HUES48 (cell line): Measurements from ENCODE around the gene TIGD4.
A peak's percentile ranks its signal among the peaks of the same experiment; 100 is the strongest.

Source experiments
- H3K27ac ChIP-seq: one replicate; pipeline ENCODE4 v1.7.0; 2013; ENCODE audit warnings: low read depth, low read length, inconsistent platforms
- H3K27me3 ChIP-seq: 2 replicates; pipeline ENCODE4 v1.6.1; 2013; ENCODE audit warnings: mild to moderate bottlenecking, low read length; ENCODE audit not compliant: control insufficient read depth, insufficient read depth
- H3K36me3 ChIP-seq: 2 replicates; pipeline ENCODE4 v1.6.1; 2013; ENCODE audit warnings: low read length; ENCODE audit not compliant: control insufficient read depth, insufficient read depth
- H3K4me1 ChIP-seq: 2 replicates; pipeline ENCODE4 v1.6.1; 2013; ENCODE audit warnings: mild to moderate bottlenecking, low read length; ENCODE audit not compliant: control insufficient read depth, insufficient read depth
- H3K4me3 ChIP-seq: 2 replicates; pipeline ENCODE4 v1.5.1; 2013; ENCODE audit warnings: mild to moderate bottlenecking, low read depth, low read length
- H3K9ac ChIP-seq: 2 replicates; pipeline ENCODE4 v1.6.1; 2013; ENCODE audit warnings: mild to moderate bottlenecking, low read depth, low read length, moderate library complexity
- H3K9me3 ChIP-seq: 2 replicates; pipeline ENCODE4 v1.6.1; 2013; ENCODE audit warnings: low read length; ENCODE audit not compliant: control insufficient read depth, insufficient read depth

Gene TIGD4

DNA sequence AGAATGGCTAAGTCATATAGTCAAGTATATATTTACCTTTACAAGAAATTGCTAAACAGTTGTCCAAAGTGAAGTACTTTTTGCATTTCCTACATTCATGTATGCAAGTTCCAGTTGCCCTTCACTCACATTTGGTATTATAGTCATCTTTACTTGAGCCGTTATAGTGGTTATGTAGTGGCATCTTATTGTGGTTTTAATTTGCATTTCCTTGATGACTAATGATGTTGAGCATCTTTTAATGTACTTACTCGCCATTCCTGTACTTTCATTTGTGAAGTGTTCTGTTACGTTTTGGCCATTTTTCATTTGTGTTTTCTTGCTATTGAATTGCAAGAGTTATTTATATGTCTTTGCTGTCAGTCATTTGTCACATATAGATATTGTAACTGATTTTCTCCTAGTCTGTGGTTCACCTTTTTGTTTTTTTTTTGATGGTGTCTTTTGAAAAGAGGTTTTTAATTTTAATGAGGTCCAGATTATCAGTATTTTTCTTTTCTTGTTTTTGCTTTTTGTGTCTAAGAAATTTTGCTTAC lies 27.8 kb upstream of the TIGD4 start:
- Histone ChIP-seq H3K4me3 (no peak overlapping the region), H3K9me3 (no peaks in the 10 kb centered on the region), H3K4me1 (peaks cover 13% of the 10 kb centered on the region), H3K27ac (no peak overlapping the region), H3K36me3 (no peaks in the 10 kb centered on the region), H3K27me3 (no peaks in the 10 kb centered on the region), H3K9ac (no peak overlapping the region)

DNA sequence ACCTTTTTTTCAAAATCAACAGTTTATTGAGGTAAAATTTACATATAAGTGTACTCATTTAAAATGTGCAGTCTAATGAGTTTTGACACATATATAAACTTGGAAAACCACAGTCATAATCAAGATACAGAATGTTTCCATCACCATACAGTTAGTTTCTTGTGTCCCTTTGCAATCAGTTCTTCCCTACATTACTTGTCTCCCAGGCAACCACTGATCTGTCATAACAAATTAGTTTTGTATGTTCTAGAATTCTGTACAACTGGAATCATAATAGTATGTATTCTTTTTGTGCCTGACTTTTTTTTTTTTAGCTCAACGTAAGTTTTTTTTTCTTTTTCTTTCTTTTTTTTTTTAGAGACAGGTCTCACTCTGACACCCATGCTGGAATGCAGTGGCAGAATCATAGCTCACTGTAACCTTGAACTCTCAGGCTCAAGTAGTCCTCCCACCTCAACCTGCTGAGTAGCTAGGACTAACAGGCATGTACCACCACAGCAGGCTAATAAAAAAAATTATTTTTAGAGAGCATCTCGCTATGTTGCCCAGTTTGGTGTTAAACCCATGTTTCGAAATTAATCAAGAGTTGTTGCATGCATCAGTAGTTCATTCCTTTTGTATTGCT lies 27.1 kb upstream of the TIGD4 start:
- H3K36me3 ChIP-seq, result no peaks in the 10 kb centered on the region
- no peak overlapping the region for H3K9ac ChIP-seq
- no peaks in the 10 kb centered on the region for H3K27me3 ChIP-seq
- no peak overlapping the region for H3K4me3 ChIP-seq
- no peaks in the 10 kb centered on the region for H3K9me3 ChIP-seq
- H3K4me1 ChIP-seq, result peaks cover 13% of the 10 kb centered on the region
- no peak overlapping the region for H3K27ac ChIP-seq

DNA sequence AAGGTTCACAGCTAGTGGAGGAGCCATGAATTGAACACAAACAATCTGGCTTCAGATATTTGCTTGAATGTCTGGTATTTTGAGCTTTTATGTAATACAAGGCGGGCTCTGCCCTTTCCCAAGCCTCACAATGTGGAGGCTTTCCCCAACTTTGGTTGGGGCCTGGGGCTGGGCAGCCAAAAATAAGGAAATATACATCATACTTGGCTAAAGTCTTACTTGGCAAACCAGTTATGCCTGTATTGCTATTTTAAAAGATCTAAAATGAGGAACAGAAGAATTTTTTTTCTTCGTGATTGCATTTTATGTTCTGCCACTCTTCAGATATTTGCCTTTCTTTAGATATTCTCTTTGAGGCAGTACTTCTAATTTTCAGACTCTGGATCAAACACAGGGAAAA lies 26.3 kb upstream of the TIGD4 start:
- Histone ChIP-seq H3K36me3 (no peaks in the 10 kb centered on the region), H3K4me3 (no peak overlapping the region), H3K9ac (no peak overlapping the region), H3K27ac (no peak overlapping the region), H3K27me3 (no peaks in the 10 kb centered on the region), H3K4me1 (peaks cover 13% of the 10 kb centered on the region), H3K9me3 (no peaks in the 10 kb centered on the region)

DNA sequence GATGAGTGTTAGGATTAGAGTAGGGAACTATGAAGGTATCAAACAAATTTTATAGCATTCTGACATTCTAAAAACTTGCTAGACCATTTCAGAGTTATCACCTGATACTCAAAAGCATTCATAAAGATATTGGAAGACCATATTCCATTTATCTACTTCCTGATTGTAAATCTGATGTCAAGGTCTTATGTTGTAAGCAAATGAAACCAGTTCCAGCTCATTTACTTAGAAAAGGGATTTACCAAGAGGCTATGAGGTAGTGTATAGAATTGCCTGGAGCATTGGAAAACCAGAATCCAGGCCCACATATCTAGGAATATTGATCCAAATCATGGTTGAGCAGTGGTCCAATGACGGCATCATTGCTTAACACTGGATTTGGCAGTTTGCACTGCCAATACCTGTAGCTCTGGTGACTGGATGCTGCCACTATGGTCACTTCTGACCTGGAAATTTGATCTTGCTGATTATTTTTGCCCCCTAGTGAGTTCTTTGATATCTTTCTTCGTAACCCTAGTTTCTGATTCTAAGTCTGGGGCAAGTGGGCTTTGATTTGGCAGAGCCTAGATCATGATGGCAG lies 25.6 kb upstream of the TIGD4 start:
- peaks cover 16% of the 10 kb centered on the region for H3K4me1 ChIP-seq
- no peak overlapping the region for H3K4me3 ChIP-seq
- no peak overlapping the region for H3K27ac ChIP-seq
- H3K9ac ChIP-seq, result no peak overlapping the region
- H3K27me3 ChIP-seq, result no peaks in the 10 kb centered on the region
- no peaks in the 10 kb centered on the region for H3K36me3 ChIP-seq
- H3K9me3 ChIP-seq, result no peaks in the 10 kb centered on the region

GRCh38 chr4:152803541-152803940 lies 24.0 kb upstream of the TIGD4 start:
- H3K27me3 ChIP-seq, result no peaks in the 10 kb centered on the region
- H3K36me3 ChIP-seq, result no peaks in the 10 kb centered on the region
- no peaks in the 10 kb centered on the region for H3K9me3 ChIP-seq
- peaks cover 11% of the 10 kb centered on the region for H3K4me1 ChIP-seq
- H3K4me3 ChIP-seq, result no peak overlapping the region
- H3K27ac ChIP-seq, result no peak overlapping the region
- H3K9ac ChIP-seq, result no peak overlapping the region

DNA sequence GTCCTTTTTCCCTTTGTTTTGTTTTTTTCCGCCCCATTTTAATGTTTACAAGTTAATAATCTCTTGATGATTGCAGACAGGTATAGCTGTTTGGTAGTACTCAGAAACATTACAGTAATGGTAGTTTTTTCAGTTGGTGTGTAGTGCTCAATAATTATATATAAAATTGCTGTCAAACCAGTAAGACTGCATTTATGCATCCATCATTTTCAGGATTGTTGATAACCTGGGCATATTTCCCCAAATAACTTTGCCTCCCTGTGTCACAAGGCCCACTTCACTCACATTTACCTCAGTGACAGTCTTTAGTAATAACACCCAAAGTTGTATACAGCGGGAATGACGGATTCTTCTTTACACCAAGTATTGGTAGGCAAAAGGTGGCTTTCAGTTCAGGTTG lies 16.4 kb upstream of the TIGD4 start:
- no peak overlapping the region for H3K9ac ChIP-seq
- no peaks in the 10 kb centered on the region for H3K9me3 ChIP-seq
- peaks cover 18% of the 10 kb centered on the region for H3K4me1 ChIP-seq
- H3K27ac ChIP-seq, result no peak overlapping the region
- H3K36me3 ChIP-seq, result no peaks in the 10 kb centered on the region
- no peak overlapping the region for H3K4me3 ChIP-seq
- H3K27me3 ChIP-seq, result no peaks in the 10 kb centered on the region

GRCh38 chr4:152786627-152787026 lies 7.1 kb upstream of the TIGD4 start:
- no peak overlapping the region for H3K27ac ChIP-seq
- no peaks in the 10 kb centered on the region for H3K9me3 ChIP-seq
- no peaks in the 10 kb centered on the region for H3K4me1 ChIP-seq
- no peak overlapping the region for H3K9ac ChIP-seq
- H3K27me3 ChIP-seq, result no peaks in the 10 kb centered on the region
- no peak overlapping the region for H3K4me3 ChIP-seq
- H3K36me3 ChIP-seq, result 0 out of 2 replicates have a peak, but pooled peaks cover 7% of the 10 kb centered on the region

DNA sequence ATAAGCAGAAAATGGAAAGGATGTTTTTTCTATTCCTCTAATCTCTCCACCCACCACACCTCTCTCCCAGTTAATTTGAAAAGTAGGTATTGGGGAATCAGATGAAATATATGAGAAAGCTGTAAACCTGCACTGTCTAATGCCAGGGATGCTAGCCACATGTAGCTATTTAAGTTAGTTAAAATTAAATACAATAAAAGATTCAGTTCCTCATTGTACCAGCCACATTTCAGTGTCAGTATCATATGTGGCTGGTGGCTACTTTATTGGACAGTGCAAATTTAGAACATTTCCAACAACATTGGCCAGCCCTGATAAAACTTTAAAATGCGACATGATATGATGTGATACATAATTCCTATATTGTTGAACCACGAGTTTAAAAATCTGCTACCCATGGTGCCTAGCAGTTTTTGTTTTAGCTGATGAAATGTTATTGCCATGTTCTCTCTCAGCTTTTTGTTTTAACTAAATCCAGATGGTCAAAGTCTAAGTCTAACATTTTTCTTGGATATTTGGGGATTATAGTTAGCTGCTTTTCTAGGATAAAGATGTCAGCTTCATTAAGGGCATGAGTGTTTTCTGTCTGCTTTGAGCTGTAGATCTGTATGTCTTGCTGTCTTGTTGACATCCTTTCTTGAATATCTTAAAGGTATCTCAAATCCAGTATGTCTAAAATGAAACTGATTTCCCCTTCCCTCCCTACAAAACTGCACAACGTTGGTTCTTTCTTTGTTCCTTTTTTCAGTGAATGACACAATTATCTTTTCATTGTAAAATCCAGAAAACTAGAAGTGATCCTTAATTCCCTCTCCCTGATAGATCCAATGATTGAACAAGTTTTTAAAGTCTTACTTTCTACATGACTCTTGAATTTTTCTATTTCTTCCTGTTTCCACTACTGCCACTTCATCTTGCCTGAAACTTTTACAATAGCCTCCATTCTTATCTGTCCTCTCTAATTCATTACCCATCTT lies 6.4 kb upstream of the TIGD4 start:
- no peak overlapping the region for H3K27ac ChIP-seq
- H3K36me3 ChIP-seq, result 0 out of 2 replicates have a peak, but pooled peaks cover 7% of the 10 kb centered on the region
- no peak overlapping the region for H3K9ac ChIP-seq
- peaks cover 2% of the 10 kb centered on the region; the same call in 1 of the 2 replicates for H3K4me1 ChIP-seq
- H3K27me3 ChIP-seq, result no peaks in the 10 kb centered on the region
- no peaks in the 10 kb centered on the region for H3K9me3 ChIP-seq
- H3K4me3 ChIP-seq, result no peak overlapping the region

DNA sequence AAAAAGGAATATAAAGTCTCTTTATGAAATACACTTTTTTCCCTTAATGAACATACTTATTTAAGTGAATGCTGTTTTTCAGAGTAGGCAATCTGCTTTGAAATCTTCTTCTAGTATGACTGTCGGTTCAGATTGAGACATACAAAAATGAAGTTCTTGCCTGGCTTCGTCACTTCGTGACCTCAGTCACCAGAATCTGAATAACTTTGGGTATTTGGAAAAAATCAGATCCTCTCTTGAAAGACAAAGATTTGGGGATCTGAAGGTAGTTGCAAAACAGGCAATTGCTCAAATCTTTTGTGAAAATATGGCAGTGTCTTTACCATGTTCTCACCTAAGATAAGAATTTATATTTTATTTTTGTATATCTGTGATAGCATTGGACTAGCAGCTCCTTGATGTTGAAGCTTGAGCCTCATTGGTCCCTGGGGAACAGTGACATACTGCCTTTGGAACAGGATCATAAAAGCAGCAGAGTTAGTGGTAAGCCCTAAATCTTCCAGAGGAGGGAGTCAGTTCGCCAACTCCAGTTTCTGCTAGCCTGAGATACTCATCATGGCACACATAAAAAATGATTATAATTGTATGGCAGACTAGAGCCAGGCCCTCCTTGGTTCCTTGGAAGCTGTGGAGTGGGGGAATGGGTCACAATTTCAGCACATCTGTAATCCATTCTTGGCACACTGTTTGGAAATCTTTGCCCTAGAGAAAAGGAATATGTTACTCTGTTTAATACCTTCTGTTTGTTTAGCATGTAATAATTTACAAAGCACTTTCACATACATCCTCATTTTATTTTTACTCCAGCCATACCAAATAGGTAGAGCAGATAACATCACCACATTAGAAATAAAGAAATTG lies 5.2 kb upstream of the TIGD4 start:
- H3K9me3 ChIP-seq, result no peaks in the 10 kb centered on the region
- H3K27me3 ChIP-seq, result no peaks in the 10 kb centered on the region
- no peak overlapping the region for H3K4me3 ChIP-seq
- H3K36me3 ChIP-seq, result 0 out of 2 replicates have a peak, but pooled peaks cover 7% of the 10 kb centered on the region
- H3K9ac ChIP-seq, result no peak overlapping the region
- H3K27ac ChIP-seq, result no peak overlapping the region
- peaks cover 5% of the 10 kb centered on the region; the same call in 1 of the 2 replicates for H3K4me1 ChIP-seq

- Histone ChIP-seq H3K9me3 (no peaks in the 10 kb centered on the region), H3K4me1 (peaks cover 14% of the 10 kb centered on the region), H3K9ac (peak overlapping the region; percentile 72), H3K4me3 (peak overlapping the region; percentile 83), H3K27ac (peak overlapping the region; percentile 96), H3K36me3 (0 out of 2 replicates have a peak, but pooled peaks cover 5% of the 10 kb centered on the region), H3K27me3 (peaks cover 8% of the 10 kb centered on the region; the same call in 1 of the 2 replicates)
Observed at GRCh38 chr4:152780267-152780778, 793 bp upstream of the TIGD4 start.
